GM18867 (cell line): ENCODE measurements around the gene IDI2.
"Not testable (repeated sequence)": the region's sequence is repeated elsewhere in the genome, so short reads cannot be mapped to it uniquely, and the experiment has no call there.

Experiments
- ATAC-seq: cut with Tn5 transposase; IDR thresholded peaks from one replicate; pipeline ENCODE4 v1.9.1; 2021; ENCODE audit warnings: mild to moderate bottlenecking, moderate library complexity; ENCODE audit not compliant: unreplicated experiment

IDI2 gene

DNA sequence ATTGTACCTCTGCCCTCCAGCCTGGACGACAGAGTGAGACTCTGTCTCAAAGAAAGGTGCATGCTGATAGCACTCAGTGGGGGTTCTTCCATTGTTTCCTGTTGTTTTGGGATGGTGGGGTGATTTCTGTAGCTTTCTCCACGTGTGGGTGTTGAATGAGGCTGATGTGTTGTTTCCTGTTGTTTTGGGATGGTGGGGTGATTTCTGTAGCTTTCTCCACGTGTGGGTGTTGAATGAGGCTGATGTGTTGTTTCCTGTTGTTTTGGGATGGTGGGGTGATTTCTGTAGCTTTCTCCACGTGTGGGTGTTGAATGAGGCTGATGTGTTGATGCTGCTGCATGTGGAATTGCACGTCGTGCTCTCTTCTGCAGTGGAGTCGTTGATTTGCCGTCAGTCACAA lies 15.7 kb downstream of the IDI2 start:
- not testable (repeated sequence) for ATAC-seq

DNA sequence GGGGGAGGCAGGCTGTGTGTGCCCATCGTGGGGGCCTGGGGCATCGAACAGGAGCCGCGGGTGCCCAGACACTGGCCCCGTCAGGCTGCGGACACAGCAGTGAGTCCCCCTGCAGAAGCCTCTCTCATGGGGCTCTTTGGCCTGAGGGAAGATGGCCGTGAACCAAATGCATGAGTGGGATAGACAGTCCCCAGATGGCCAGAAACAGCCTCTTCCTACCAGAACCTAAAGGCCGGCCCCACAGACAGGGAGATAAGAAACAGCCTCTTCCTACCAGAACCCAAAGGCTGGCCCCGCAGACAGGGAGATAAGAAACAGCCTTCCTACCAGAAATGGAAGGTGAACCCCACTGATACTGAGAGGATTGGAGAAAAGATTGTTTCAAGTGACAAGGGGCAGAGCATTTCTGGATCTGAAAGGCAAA lies 16.6 kb downstream of the IDI2 start:
- no peak for ATAC-seq

DNA sequence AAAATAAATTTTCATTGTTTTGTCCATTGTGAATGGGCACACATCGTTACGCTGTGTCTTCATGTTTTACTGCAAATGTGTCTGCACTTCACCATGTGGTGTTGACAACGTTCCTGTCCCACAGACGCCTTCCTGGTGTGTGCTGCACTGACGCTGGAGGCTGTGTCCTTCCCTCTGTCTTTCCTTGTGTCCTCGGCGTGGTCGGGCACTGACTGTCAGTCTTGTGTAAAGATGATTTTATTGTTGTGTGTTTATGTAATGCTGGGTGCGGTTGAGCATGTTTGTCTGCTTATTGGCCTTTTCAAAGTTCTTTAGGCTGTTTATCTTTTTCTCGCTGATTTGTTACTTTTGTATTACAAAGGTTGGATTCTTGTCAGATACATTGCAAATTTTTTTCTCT lies 18.1 kb downstream of the IDI2 start:
- ATAC-seq, result no peak

DNA sequence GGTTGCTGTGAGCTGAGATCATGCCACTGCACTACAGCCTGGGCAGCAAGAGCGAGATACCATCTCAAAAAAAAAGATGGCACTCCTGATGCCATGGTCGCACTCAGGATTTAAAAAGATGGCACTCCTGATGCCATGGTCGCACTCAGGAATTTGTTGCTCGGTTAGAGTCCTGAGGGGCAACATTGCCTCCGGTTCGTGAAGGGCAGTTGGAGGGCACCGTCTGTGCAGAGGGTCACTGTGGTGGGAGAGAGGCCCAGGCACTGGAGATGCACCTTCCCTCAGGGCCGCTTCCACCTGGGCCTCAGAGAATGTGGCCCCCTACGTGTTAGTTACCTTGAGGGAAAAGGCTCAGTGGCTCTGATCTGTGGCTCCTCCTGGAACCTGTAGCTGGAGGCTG lies 19.1 kb downstream of the IDI2 start:
- no peak for ATAC-seq

DNA sequence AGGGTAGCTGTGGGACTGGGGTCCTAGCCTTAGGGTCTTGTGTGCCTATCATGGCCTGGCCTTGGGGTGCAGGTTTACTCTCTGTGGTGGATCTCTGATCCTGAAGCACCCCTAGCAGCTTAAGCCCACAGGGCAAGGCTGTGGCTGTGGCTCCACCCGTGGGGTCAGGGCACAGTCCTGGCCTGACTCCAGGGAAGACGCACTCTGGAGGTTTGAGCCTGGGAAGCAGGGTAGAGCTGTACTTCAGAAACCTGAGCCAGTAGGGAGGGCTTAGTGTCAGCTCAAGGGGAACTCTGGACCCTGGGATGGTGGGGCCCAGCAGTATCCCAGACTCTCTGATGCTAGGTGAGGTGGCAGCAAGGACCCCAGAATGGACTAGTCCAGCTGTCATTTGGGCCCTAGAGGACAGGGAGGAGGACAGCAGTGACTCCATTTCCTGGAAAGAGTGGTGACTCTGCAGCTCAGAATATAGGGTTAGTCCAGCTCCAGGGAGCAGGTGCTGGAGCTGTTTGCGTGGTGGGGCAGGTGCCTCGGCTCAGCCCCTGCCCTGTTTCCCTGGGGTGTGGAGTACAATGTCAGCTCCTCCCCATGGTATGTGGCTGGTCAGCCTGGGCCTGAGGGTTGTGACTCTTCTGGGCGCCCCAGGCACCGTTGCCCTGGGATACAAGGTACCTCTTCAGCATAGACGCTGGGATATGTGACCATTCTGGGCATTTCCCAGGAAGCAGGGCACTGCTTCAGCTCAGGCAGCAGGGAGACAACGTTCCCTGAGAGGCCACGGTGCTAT lies 21.6 kb downstream of the IDI2 start:
- ATAC-seq, result no peak

DNA sequence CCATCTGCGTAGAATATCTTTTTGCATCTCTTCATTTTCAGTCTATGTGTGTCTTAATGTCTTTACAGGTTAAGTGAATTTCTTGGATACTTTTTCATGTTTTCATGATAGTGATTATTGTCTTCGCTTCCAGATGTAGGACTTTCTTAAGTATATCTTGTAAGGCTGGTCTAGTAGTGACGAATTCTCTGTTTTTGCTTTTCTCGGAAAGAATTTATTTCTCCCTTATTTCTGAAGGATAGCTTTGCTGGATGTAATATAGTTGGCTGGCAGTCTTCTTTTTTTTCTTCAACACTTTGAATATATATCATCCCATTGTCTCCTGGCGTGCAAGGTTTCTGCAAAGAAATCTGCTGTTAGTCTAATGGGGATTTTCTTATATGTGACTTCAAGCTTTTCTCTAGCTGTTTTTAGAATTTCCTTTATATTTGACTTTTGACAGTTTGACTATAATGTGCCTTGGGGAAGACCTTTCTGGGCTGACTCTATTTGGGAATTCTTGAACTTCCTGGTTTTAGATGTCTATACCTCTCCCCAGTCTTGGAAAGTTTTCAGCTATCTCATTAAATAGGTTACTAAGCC lies 23.1 kb downstream of the IDI2 start:
- no peak for ATAC-seq

DNA sequence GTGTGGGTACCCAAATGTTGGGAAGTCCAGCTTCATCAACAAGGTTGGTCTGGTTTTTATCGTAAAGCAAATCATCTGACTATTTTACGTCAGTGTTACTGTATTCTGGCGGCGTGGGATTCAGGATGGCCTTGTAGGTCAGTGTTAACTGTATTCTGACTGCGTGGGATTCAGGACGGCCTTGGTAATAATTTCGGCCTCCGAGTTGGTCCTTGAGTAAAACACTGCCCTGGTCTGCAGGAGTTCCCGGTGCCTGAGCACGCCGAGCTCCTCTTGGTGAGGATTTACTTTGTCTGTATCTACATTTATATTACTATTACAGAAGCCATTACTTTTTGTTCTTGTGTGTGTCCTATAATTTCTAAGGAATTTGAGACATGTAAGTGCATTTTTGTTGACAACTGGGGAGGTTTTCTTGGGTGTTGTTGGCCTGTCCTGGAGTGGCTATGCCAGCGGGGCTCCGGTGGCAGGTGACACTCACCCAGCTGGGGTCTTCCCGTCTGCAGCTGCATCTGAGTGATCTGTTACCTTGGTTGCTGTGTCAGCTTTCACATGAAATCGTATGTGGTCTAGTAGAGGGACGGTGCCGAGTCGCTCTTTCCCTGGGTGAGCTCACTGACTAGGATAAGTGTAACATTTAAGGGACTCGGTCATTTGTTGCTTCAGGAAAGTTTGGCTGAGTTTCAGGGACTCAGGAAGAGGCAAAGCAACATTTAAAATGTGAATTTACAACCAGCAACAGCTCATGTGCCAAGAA lies 28.2 kb downstream of the IDI2 start:
- no peak for ATAC-seq

DNA sequence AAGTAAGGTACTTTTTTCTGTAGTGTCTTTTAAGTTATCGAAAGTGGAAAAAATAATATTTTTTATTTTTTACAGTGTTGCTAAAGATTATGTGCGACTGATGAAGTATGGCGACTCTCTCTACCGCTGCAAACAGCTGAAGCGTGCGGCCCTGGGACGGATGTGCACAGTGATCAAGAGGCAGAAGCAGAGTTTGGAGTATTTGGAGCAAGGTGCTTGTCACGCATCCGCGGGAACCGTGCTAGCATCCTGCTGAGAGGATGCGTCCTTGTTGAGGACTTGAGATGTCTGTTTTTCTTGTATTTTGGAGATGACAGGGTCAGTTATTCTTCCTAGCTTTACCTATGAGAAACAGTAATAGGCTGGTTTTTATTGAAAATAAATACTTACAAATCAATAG lies 29.6 kb downstream of the IDI2 start:
- no peak for ATAC-seq

DNA sequence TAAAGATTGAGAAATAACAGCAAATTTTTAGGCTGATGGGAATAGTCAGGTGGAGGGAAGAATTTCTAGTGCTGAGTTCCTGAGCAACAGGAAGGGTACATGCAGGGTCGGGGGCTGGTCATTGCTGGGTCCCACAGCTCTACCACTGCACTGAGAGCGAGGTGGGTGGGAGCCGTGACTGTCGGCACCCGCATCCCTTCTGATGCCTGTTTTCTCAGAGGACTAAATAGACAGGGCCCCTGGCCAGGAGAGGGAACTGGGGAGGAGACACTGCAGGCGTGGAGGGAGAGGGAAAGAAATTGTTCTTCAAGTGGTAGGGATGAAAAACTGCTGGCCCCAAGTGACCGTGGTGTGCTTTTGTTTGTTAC lies 30.1 kb downstream of the IDI2 start:
- ATAC-seq, result no peak

DNA sequence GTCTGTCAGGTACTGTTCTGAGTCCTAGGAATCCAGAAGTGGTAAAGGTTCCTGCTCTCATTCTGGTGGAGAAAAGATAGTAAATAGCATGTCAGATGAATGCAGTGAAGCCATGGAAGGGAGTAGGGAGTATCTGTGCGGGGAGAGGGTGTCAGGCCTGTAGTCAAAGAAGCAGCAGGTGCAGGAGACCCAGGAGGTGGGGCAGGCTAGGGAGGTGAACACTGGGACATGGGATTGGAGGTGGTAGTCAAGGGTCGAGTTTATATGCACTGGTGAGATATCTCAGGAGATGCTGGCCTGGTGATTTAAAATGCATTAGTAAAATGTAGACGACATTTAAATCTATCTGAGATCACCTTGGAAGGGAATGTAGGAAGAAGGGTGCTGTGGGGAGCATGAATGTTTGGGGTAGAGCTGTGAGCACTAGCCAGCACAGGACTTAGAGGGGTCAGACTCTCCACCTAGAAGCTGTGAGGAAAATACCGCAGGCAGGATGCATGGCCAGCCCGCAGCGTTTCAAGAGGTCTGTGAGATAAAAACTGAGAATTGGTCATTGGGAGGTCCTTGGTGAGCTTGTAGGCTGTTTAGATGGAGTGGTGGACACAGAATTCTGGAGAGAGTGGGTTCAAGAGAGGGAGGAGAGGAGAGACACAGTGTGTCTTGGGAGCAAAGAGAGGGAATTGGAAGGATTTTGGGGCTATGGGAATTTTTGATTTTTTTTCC lies 30.7 kb downstream of the IDI2 start:
- ATAC-seq, result no peak

DNA sequence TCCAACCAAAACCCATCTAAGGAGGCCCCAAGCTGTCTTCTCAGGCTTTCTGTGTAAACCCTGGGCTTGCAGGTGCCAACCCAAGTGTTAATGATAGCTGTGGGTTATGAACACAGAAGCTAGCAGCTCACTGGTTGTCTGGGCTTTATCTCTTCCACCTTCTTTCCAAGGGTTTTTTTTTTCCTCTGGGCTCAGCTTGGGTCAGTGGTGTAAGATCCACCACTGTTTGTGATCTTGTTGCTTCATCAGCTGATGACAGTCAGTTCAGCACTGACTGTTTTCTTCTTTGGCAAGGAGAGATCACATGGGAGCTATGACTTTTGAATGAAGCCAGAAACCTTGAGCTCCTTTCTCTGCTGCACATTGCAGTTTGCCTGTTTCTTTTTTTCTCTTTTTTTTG lies 32.8 kb downstream of the IDI2 start:
- no peak for ATAC-seq

DNA sequence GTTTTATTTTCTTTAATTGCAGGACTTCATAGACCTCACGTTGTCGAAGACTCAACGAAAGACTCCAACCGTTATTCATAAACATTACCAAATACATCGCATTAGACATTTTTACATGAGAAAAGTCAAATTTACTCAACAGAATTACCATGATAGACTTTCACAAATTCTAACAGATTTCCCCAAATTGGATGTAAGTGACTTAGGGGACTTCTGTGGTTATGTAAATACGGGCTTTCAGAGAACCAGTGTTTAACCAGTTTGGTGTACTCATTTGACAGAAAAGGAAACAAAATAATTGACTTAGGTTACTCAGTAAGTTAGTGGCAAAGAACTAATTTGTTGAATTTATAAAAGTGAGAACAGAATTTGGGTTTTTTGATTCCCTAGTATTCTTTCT lies 33.2 kb downstream of the IDI2 start:
- ATAC-seq, result no peak

DNA sequence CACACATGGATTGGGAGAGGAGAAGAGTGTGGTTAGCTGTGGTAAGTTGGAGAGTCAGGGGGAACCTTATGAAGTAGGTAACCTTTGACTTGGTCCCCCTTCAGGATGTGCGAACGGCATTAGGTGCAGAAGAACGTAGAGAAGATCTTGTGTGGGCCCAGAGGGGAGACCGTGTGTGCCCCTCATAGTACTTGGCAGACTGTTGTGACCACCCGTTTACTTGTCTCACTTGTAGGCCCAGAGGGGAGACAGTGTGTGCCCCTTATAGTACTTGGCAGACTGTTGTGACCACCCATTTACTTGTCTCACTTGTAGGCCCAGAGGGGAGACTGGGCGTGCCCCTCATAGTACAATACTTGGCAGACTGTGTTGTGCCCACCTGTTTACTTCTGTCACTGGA lies 34.9 kb downstream of the IDI2 start:
- ATAC-seq, result no peak

DNA sequence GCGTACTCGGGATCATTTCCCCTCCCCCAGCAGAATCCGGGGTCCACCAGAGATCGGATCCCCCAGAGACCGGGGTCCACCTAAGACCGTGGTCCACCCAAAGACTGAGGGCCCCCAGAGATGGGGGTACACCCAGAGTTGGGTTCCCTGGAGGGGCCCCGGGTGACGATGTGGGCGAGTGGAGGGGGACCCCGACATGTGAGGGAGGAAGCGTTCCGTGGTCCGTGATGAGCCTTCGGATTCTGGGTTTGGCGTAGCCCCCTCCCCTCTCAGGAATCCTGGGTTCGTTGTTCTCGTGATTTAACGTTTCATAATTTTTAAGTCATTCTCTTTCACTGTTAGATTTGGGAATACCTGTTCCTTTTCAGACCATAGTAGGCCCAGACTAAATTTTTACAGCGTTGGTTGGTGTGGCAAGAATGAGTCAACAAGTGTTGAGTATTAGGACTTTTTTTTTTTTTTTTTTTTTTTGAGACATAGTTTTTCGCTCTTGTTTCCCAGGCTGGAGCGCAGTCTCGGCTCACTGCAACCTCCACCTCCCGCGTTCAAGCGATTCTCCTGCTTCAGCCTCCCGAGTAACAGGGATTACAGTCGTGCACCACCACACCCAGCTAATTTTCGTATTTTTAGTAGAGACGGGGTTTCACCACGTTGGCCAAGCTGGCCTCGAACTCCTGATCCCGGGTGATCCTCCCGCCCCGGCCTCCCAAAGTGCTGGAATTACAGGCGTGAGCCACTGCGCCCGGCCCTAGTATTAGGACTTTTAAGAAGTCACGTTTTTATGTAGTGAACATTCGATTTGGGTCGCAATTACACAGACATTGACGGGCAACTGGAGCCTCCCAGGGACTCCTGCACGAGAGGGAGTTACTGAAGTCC lies 36.8 kb downstream of the IDI2 start:
- no peak for ATAC-seq

DNA sequence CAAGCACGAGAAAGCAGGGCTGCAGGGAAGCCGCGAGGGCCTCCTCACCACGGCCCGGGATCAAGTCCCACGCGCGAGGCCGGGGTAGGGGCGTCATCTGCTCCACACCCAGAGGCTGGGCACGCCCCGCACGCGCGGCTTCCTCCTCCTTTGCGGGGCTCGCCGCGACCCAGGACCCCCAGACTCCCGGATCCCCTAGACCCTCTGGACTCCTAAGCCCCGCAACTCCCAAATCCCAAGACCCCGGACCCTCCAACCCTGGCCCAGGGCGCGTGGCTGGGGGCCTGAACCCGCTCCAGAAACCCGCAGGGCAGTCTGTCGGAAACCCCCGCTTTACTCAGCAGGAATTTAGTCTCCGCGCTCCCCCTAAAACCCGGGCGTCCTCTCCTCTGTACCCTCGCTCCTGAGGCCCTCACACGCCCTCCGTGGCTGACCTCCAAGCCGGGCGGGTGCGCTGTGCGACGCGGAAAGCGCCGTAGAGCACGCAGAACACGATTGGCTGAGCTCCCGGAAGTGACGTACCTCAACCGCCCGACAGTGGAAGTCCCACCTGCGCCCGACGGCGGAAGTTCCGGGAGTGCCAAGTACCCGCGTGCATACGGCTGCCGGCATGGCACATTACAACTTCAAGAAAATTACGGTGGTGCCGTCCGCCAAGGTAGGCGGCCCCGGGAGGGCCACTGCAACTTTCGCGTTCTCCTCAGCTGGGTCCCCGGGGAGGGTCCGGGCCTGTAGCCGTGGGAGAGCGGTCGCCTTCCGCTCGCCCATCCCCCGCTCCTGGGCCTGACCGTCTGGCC lies 37.6 kb downstream of the IDI2 start, which contains the start of gene GTPBP4:
Gene GTPBP4, plus strand, starts transcription at position 565 of the 797 bp plus-strand sequence. Its CDS starts 46 bp downstream, at position 611.
- ATAC-seq, result peak; percentile 93

DNA sequence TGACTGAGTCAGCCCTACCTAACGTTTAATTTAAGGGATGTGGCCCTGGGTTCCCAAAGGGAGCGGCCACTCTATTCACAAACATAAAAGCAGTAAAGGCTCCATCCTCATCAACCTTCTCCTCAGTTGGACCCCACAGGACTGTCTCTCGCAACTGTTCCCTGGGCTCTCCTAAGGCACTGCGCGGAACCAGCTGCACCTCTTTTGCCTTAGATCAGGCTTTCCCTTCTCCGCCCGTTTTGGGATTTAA lies 38.1 kb downstream of the IDI2 start:
- no peak for ATAC-seq

DNA sequence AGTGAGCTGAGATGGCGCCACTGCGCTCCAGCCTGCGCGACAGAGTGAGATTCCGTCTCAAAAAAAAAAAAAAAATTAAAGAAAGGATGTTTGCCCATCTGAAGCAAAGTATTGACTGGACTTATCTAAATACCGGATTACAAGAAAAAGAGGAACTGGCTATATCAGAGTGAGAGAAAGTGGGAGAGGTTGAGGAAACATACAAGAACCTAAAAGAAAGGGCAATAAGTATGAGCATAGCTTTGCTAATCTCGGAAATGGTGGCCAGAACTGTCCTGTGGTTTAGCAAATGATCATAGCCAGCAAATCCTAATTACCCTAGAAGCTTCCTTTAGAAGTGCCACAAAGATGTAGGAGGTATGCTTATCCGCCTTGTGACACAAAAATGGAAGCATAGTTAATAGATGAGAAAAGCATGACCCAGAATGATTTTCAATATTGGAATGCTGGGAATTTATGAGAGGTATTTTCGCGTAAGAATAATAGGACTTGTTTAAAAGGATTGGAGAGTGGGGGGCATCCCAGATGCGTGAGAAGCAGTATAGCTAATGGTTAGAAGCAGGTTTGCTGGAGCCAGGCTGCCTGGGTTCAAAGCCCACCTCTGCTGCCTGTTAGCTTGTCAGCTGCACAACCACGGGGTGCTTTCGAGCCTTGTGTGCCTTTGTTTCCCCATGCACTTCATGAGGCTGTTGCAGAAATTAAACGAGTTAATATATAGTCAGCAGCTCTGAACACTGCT lies 38.6 kb downstream of the IDI2 start:
- no peak for ATAC-seq

DNA sequence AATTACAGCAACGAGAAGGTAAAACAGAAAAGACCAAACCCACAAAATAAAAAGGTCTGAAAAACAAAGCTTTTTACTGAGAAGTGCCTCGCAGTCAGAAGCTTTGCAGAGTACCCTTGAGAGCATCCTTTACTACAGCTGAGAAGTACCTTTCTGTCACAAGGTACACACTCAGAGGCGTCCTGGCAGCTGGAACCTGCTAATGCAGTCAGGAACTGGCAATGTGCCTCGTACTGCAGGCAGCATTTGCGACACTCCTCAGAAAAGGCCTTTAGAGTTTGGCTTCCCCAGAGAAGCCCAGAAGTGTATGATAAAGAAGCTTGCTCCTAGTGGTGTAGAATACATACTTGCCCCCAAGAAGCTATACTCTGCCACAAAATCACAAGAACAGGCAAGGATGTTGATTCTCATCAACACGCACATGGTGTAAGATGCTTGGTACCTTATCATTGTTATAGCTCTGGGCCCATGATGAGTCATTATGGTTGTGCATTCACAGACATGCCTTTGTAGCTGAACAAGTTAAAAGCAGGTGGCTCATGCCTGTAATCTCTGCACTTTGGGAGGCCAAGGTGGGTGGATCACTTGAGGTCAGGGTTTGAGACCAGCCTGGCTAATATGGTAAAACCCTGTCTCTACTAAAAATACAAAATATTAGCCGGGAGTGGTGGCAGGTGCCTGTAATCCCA lies 39.4 kb downstream of the IDI2 start:
- ATAC-seq, result no peak

DNA sequence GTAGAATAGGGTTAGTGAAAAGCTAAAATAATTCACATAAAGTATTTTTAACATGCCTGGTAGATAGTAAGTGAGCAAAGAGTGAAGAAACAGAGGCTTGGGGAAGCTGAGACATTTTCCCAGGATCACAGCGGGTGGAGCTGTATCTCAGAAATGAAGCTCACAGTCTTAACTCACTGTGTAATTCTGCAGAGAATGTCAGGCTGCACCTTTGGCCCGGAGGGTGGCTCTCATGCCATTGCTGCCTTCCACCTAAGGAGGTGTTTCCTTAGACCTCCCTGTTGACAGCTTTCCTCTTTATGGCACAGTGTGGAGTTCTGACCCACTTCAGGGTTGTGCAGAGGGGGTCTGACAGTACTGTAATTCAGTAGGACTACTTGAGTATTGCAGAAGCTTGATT lies 40.3 kb downstream of the IDI2 start:
- no peak for ATAC-seq
